GM12801 (cell line): ENCODE results near the gene ABLIM2.

Source experiments
- CTCF ChIP-seq: IDR thresholded peaks from one replicate; pipeline ENCODE4 v1.5.1; 2011; ENCODE audit warnings: control low read depth; ENCODE audit not compliant: insufficient read length; ENCODE audit errors: extremely low read depth

Gene ABLIM2

GRCh38 chr4:8155048-8155447 lies 3.6 kb downstream of the ABLIM2 start:
- no peak for TF ChIP-seq CTCF

GRCh38 chr4:8153441-8153840 lies 5.2 kb downstream of the ABLIM2 start:
- TF ChIP-seq CTCF = no peak

GRCh38 chr4:8152865-8153257 lies 5.8 kb downstream of the ABLIM2 start:
- TF ChIP-seq CTCF = no peak

- no peak for TF ChIP-seq CTCF
These were observed 6.3 kb downstream of the ABLIM2 start for GRCh38 chr4:8152090-8152864.

- TF ChIP-seq CTCF = no peak
These were observed 7.4 kb downstream of the ABLIM2 start for GRCh38 chr4:8151165-8151650.

GRCh38 chr4:8150152-8151090 lies 8.2 kb downstream of the ABLIM2 start:
- TF ChIP-seq CTCF = no peak

GRCh38 chr4:8149664-8150063 lies 8.9 kb downstream of the ABLIM2 start:
- no peak for TF ChIP-seq CTCF
